ENCODE measurements around the gene FAM111B. TPM values are rescaled to one million over a fixed set of nuclear protein-coding genes. Genes with fewer than 3 reads are reported as not detected.
"Not testable (repeated sequence)": the region's sequence is repeated elsewhere in the genome, so short reads cannot be mapped to it uniquely, and the experiment has no call there.

The FAM111B gene
- total RNA-seq, 1 experiment from 2014 or later: 23.6 TPM

- not testable (repeated sequence) for DNase-seq (ENCODE audit: low read depth, low spot score)
Observed at GRCh38 chr11:59095972-59096575, 11.0 kb upstream of the FAM111B start.

GRCh38 chr11:59097113-59097708 lies 9.8 kb upstream of the FAM111B start:
- Histone ChIP-seq H3K9me3 (ENCODE audit: control insufficient read depth, insufficient read depth, low read depth, low read length) (no peaks in the 10 kb centered on the region), H3K36me3 (ENCODE audit: control insufficient read depth, insufficient read depth, low read length) (no peaks in the 10 kb centered on the region), H3K27me3 (ENCODE audit: control insufficient read depth, insufficient read depth, low read length) (peaks cover 9% of the 10 kb centered on the region; the same call in 1 of the 2 replicates), H3K27ac (ENCODE audit: low read length) (no peak overlapping the region), H3K4me3 (ENCODE audit: low read depth in 2 of 2, low read length in 2 of 2) (no peak overlapping the region), H3K4me1 (ENCODE audit: control insufficient read depth, insufficient read depth, low read length) (no peaks in the 10 kb centered on the region)
- TF ChIP-seq CTCF (IDR thresholded peaks at IDR 0.05): peak; percentile 78
- TF ChIP-seq REST (IDR thresholded peaks at IDR 0.05; ENCODE audit: insufficient read depth in 1 of 2, low read depth in 2 of 2, low read length in 1 of 2): no peak
- no peak for TF ChIP-seq POLR2AphosphoS5 (IDR thresholded peaks at IDR 0.05; ENCODE audit: low read depth, low read length)
- TF ChIP-seq TCF7L2 (IDR thresholded peaks at IDR 0.05; ENCODE audit: low read depth, low read length): no peak
- TF ChIP-seq SIN3A (IDR thresholded peaks at IDR 0.05; ENCODE audit: borderline replicate concordance, insufficient read depth, low read depth, low read length): no peak
- no peak for ATAC-seq
- no TSS peak for BruUV-seq (replicated peaks)
- ChIA-PET CTCF (no interaction called here), POLR2A (no interaction called here)
- intact Hi-C loops (cut with micrococcal nuclease; ENCODE audit: unreplicated experiment): loop anchor here (1.0 to 2.0 kb wide), 2 partner anchors 42 to 61 kb away; no protein-coding TSS in a partner anchor
- no peak for DNase-seq (ENCODE audit: low read depth, low spot score)
- in situ Hi-C loops (cut with HindIII; ENCODE audit: low pct_unique_long_range_greater_than_20kb, low sequenced_read_pairs): no loop called here

More at GRCh38 chr11:59095972-59096575, 11.0 kb upstream of the FAM111B start:
- H3K36me3 ChIP-seq (ENCODE audit: control insufficient read depth, insufficient read depth, low read length); POLR2A ChIA-PET; H3K4me3 ChIP-seq (ENCODE audit: low read depth in 2 of 2, low read length in 2 of 2); ATAC-seq; in situ Hi-C loops (cut with HindIII; ENCODE audit: low pct_unique_long_range_greater_than_20kb, low sequenced_read_pairs); H3K27me3 ChIP-seq (ENCODE audit: control insufficient read depth, insufficient read depth, low read length); H3K9me3 ChIP-seq (ENCODE audit: control insufficient read depth, insufficient read depth, low read depth, low read length); BruUV-seq (replicated peaks); H3K27ac ChIP-seq (ENCODE audit: low read length); H3K4me1 ChIP-seq (ENCODE audit: control insufficient read depth, insufficient read depth, low read length); CTCF ChIA-PET: not testable (repeated sequence)
- intact Hi-C loops (cut with micrococcal nuclease; ENCODE audit: unreplicated experiment): loop anchor here (2.0 kb wide), 1 partner anchor 43 kb away; no protein-coding TSS in a partner anchor

- H3K9me3 ChIP-seq (ENCODE audit: control insufficient read depth, insufficient read depth, low read depth, low read length); ATAC-seq; H3K4me1 ChIP-seq (ENCODE audit: control insufficient read depth, insufficient read depth, low read length); H3K27me3 ChIP-seq (ENCODE audit: control insufficient read depth, insufficient read depth, low read length); POLR2A ChIA-PET; in situ Hi-C loops (cut with HindIII; ENCODE audit: low pct_unique_long_range_greater_than_20kb, low sequenced_read_pairs); DNase-seq (ENCODE audit: low read depth, low spot score); H3K36me3 ChIP-seq (ENCODE audit: control insufficient read depth, insufficient read depth, low read length); H3K4me3 ChIP-seq (ENCODE audit: low read depth in 2 of 2, low read length in 2 of 2); BruUV-seq (replicated peaks); H3K27ac ChIP-seq (ENCODE audit: low read length); CTCF ChIA-PET: not testable (repeated sequence)
- intact Hi-C loops (cut with micrococcal nuclease; ENCODE audit: unreplicated experiment): loop anchor here (1.0 to 2.0 kb wide), 2 partner anchors 41 to 60 kb away; no protein-coding TSS in a partner anchor
Observed at GRCh38 chr11:59097938-59098337, 9.1 kb upstream of the FAM111B start.

Measured in Panc1 (cell line).